HG03175 (cell line): Measurements from ENCODE around the gene ETV3.
"Not testable (repeated sequence)": the region's sequence is repeated elsewhere in the genome, so short reads cannot be mapped to it uniquely, and the experiment has no call there.

ENCODE experiments used
- ATAC-seq: cut with Tn5 transposase; IDR thresholded peaks from one replicate; pipeline ENCODE4 v1.9.1; 2021; ENCODE audit warnings: mild to moderate bottlenecking, moderate library complexity; ENCODE audit not compliant: unreplicated experiment

ETV3 gene

GRCh38 chr1:157113631-157114030 lies 24.6 kb downstream of the ETV3 start:
- ATAC-seq = no peak

GRCh38 chr1:157113106-157113505 lies 25.1 kb downstream of the ETV3 start:
- no peak for ATAC-seq

- no peak for ATAC-seq
Observed at GRCh38 chr1:157112186-157112867, 25.9 kb downstream of the ETV3 start.

GRCh38 chr1:157111396-157112165 lies 26.6 kb downstream of the ETV3 start:
- no peak for ATAC-seq

GRCh38 chr1:157110686-157111085 lies 27.5 kb downstream of the ETV3 start:
- ATAC-seq = no peak

- no peak for ATAC-seq
Observed at GRCh38 chr1:157110003-157110402, 28.2 kb downstream of the ETV3 start.

- no peak for ATAC-seq
Observed at GRCh38 chr1:157108448-157108847, 29.7 kb downstream of the ETV3 start.

- ATAC-seq = no peak
Observed at GRCh38 chr1:157107702-157108101, 30.5 kb downstream of the ETV3 start.

- ATAC-seq = no peak
Observed at GRCh38 chr1:157106813-157107189, 31.4 kb downstream of the ETV3 start.

GRCh38 chr1:157105988-157106812 lies 32.0 kb downstream of the ETV3 start:
- peak; percentile 73 for ATAC-seq

GRCh38 chr1:157105298-157105987 lies 32.8 kb downstream of the ETV3 start:
- no peak for ATAC-seq

- ATAC-seq = no peak
Observed at GRCh38 chr1:157104598-157105293, 33.4 kb downstream of the ETV3 start.

- ATAC-seq = no peak
Observed at GRCh38 chr1:157103268-157103667, 34.9 kb downstream of the ETV3 start.

GRCh38 chr1:157101149-157101548 lies 37.0 kb downstream of the ETV3 start:
- ATAC-seq = no peak

- ATAC-seq = no peak
Observed at GRCh38 chr1:157099633-157100009, 38.6 kb downstream of the ETV3 start, which contains the start of gene ETV3L. Gene ETV3L, minus strand, starts transcription at chr1:157099808. Its CDS starts 285 bp downstream, at chr1:157099523.

GRCh38 chr1:157098987-157099632 lies 39.1 kb downstream of the ETV3 start:
- not testable (repeated sequence) for ATAC-seq

- ATAC-seq = no peak
Observed at GRCh38 chr1:157098519-157098918, 39.7 kb downstream of the ETV3 start.

GRCh38 chr1:157097692-157098091 lies 40.5 kb downstream of the ETV3 start:
- no peak for ATAC-seq

GRCh38 chr1:157096881-157097280 lies 41.3 kb downstream of the ETV3 start:
- no peak for ATAC-seq

- no peak for ATAC-seq
Observed at GRCh38 chr1:157095551-157095950, 42.6 kb downstream of the ETV3 start.
